SK-N-SH treated with all-trans-retinoic acid at 6 μM for 48 hours (cell line): ENCODE data around the gene RPA1.

Source experiments
- ATAC-seq: fragments of 200-7000 bp; cut with Tn5 transposase; 3 replicates; pipeline ENCODE4 v1.9.1; 2020; ENCODE audit warnings: mild to moderate bottlenecking, moderate library complexity
- ARNTL ChIP-seq: fragments of 450-650 bp; formaldehyde crosslinking; IDR thresholded peaks from 2 replicates; pipeline ENCODE4 v1.5.0; 2020; ENCODE audit warnings: low read depth, mild to moderate bottlenecking, moderate library complexity, borderline replicate concordance
- BACH2 ChIP-seq: fragments of 250-450 bp; sonication (Bioruptor Pico); IDR thresholded peaks from 2 replicates; pipeline ENCODE4 v1.9.0; 2021; ENCODE audit warnings: mild to moderate bottlenecking, borderline replicate concordance
- CREB5 ChIP-seq: fragments of 250-450 bp; sonication (Bioruptor Pico); IDR thresholded peaks from 2 replicates; pipeline ENCODE4 v1.5.1; 2020; ENCODE audit warnings: low read depth, mild to moderate bottlenecking, moderate library complexity
- CSDC2 ChIP-seq: fragments of 250-450 bp; sonication (Bioruptor Pico); IDR thresholded peaks from 2 replicates; pipeline ENCODE4 v1.5.0; 2020; ENCODE audit warnings: mild to moderate bottlenecking, moderate library complexity
- CSRNP3 ChIP-seq: fragments of 250-450 bp; sonication (Bioruptor Pico); IDR thresholded peaks from 2 replicates; pipeline ENCODE4 v1.5.1; 2021; ENCODE audit warnings: mild to moderate bottlenecking, moderate library complexity
- ESRRG ChIP-seq: fragments of 250-450 bp; sonication (Bioruptor Pico); IDR thresholded peaks from 2 replicates; pipeline ENCODE4 v1.6.1; 2021; ENCODE audit warnings: mild to moderate bottlenecking
- GLIS3 ChIP-seq: fragments of 250-450 bp; sonication (Bioruptor Pico); IDR thresholded peaks from 2 replicates; pipeline ENCODE4 v1.5.0; 2020; ENCODE audit warnings: mild to moderate bottlenecking, moderate library complexity
- OSR1 ChIP-seq: fragments of 250-450 bp; sonication (Bioruptor Pico); IDR thresholded peaks from 2 replicates; pipeline ENCODE4 v1.8.0; 2022; ENCODE audit warnings: moderate library complexity, mild to moderate bottlenecking, inconsistent platforms
- PATZ1 ChIP-seq: fragments of 250-450 bp; sonication (Bioruptor Pico); IDR thresholded peaks from 2 replicates; pipeline ENCODE4 v1.8.0; 2020; ENCODE audit warnings: mild to moderate bottlenecking, moderate library complexity, borderline replicate concordance
- PPARA ChIP-seq: fragments of 250-450 bp; sonication (Bioruptor Pico); IDR thresholded peaks from 2 replicates; pipeline ENCODE4 v1.5.0; 2020; ENCODE audit warnings: mild to moderate bottlenecking, borderline replicate concordance
- RARB ChIP-seq: fragments of 250-450 bp; sonication (Bioruptor Pico); IDR thresholded peaks from 2 replicates; pipeline ENCODE4 v1.8.0; 2021; ENCODE audit warnings: mild to moderate bottlenecking, moderate library complexity
- SNAI2 ChIP-seq: fragments of 250-450 bp; sonication (Bioruptor Pico); IDR thresholded peaks from 2 replicates; pipeline ENCODE4 v1.5.0; 2020; ENCODE audit warnings: mild to moderate bottlenecking, moderate library complexity
- TCF4 ChIP-seq: fragments of 250-450 bp; sonication (Bioruptor Pico); IDR thresholded peaks from 2 replicates; pipeline ENCODE4 v1.8.0; 2021; ENCODE audit warnings: mild to moderate bottlenecking, moderate library complexity, borderline replicate concordance
- TOX ChIP-seq: fragments of 250-450 bp; sonication (Bioruptor Pico); IDR thresholded peaks from 2 replicates; pipeline ENCODE4 v1.8.0; 2021; ENCODE audit warnings: mild to moderate bottlenecking, moderate library complexity, borderline replicate concordance
- ZC3H10 ChIP-seq: fragments of 250-450 bp; sonication (Bioruptor Pico); IDR thresholded peaks from 2 replicates; pipeline ENCODE4 v1.5.1; 2021; ENCODE audit warnings: mild to moderate bottlenecking, moderate library complexity
- ZFP3 ChIP-seq: fragments of 250-450 bp; sonication (Bioruptor Pico); IDR thresholded peaks from 2 replicates; pipeline ENCODE4 v1.5.0; 2020; ENCODE audit warnings: mild to moderate bottlenecking, moderate library complexity
- ZFP30 ChIP-seq: fragments of 450-650 bp; formaldehyde crosslinking; IDR thresholded peaks from 2 replicates; pipeline ENCODE4 v1.5.0; 2022; ENCODE audit warnings: mild to moderate bottlenecking, moderate library complexity
- ZNF565 ChIP-seq: fragments of 450-650 bp; formaldehyde crosslinking; conservative IDR thresholded peaks from 2 replicates; pipeline ENCODE4 v1.5.0; 2020; ENCODE audit warnings: low read depth, mild to moderate bottlenecking, moderate library complexity
- ZNF70 ChIP-seq: fragments of 450-650 bp; formaldehyde crosslinking; IDR thresholded peaks from 2 replicates; pipeline ENCODE4 v1.5.0; 2020; ENCODE audit warnings: mild to moderate bottlenecking, moderate library complexity
- ZNF8 ChIP-seq: fragments of 450-650 bp; formaldehyde crosslinking; IDR thresholded peaks from 2 replicates; pipeline ENCODE4 v1.5.0; 2020; ENCODE audit warnings: mild to moderate bottlenecking, moderate library complexity

RPA1 gene

GRCh38 chr17:1878419-1879121, 48.8 kb downstream of the RPA1 start:
- TF ChIP-seq SNAI2 (CRISPR knock-in tag) (no peak), OSR1 (CRISPR knock-in tag) (no peak), GLIS3 (CRISPR knock-in tag) (no peak), PPARA (CRISPR knock-in tag) (no peak), ZNF8 (CRISPR knock-in tag) (no peak), CSDC2 (no peak)
- no peak for ATAC-seq

GRCh38 chr17:1880851-1881630, 51.2 kb downstream of the RPA1 start:
- ATAC-seq: no peak
- no peak for TF ChIP-seq BACH2
- no peak for TF ChIP-seq ESRRG (CRISPR knock-in tag)
- TF ChIP-seq CREB5 (CRISPR knock-in tag): no peak
- TF ChIP-seq CSRNP3: no peak
- TF ChIP-seq ZC3H10 (CRISPR knock-in tag): no peak
- no peak for TF ChIP-seq ZFP3 (CRISPR knock-in tag)
- no peak for TF ChIP-seq PATZ1
- TF ChIP-seq ZNF565 (CRISPR knock-in tag): no peak
- no peak for TF ChIP-seq OSR1 (CRISPR knock-in tag)
- TF ChIP-seq TCF4: no peak
- TF ChIP-seq ARNTL (CRISPR knock-in tag): no peak
- TF ChIP-seq ZNF70: no peak

- ATAC-seq: peak; percentile 44; the same call in 1 of the 3 replicates
- TF ChIP-seq PATZ1: no peak
- TF ChIP-seq ZFP3 (CRISPR knock-in tag): no peak
- no peak for TF ChIP-seq OSR1 (CRISPR knock-in tag)
- no peak for TF ChIP-seq SNAI2 (CRISPR knock-in tag)
- no peak for TF ChIP-seq ARNTL (CRISPR knock-in tag)
- TF ChIP-seq ZNF70: no peak
- TF ChIP-seq TOX (CRISPR knock-in tag): no peak
- no peak for TF ChIP-seq ESRRG (CRISPR knock-in tag)
- no peak for TF ChIP-seq RARB (CRISPR knock-in tag)
- TF ChIP-seq CREB5 (CRISPR knock-in tag): no peak
- no peak for TF ChIP-seq ZFP30
- TF ChIP-seq PPARA (CRISPR knock-in tag): no peak
- no peak for TF ChIP-seq ZNF8 (CRISPR knock-in tag)
- no peak for TF ChIP-seq GLIS3 (CRISPR knock-in tag)
Observed at GRCh38 chr17:1882836-1883235, 53.0 kb downstream of the RPA1 start.
